HepG2 (cell line): Measurements from ENCODE around the gene TUT4. TPM values are rescaled to one million over a fixed set of nuclear protein-coding genes. Genes with fewer than 3 reads are reported as not detected.

Experiments used
- ATAC-seq: fragments of 200-7000 bp; cut with Tn5 transposase; 3 replicates; pipeline ENCODE4 v1.9.1; 2020; ENCODE audit warnings: mild to moderate bottlenecking, moderate library complexity
- BruUV-seq: library from RNA; stranded (reverse); fragments of 400-500 nt; replicated peaks from 2 replicates; lab custom pipeline; 2021; lab: Mats Ljungman, UMichigan
- CTCF ChIA-PET: fragments of 300-600 bp; formaldehyde crosslinking; extraction: SDS; loops from one replicate; lab custom pipeline; 2021; ENCODE audit warnings: low total read pairs, inconsistent platforms, low intra/inter-chr PET ratio; lab: Yijun Ruan, JAX
- POLR2A ChIA-PET: fragments of 350-600 bp; sonication (Branson Sonifier 250); formaldehyde crosslinking; loops from one replicate; lab custom pipeline; 2020; ENCODE audit warnings: antibody characterized with exemption, inconsistent platforms; lab: Yijun Ruan, JAX
- DNase-seq: peaks from one replicate; pipeline ENCODE4 v3.0.0-alpha.2; 2015; ENCODE audit warnings: low spot score
- FAIRE-seq: peaks from 3 replicates; lab custom pipeline; 2011; peaks lifted over from hg19 to GRCh38; lab: Jason Lieb, UNC
- H2AFZ ChIP-seq: one replicate; pipeline ENCODE4 v1.6.1; 2011; ENCODE audit warnings: low read length, inconsistent platforms
- H3K27ac ChIP-seq: fragments of 300-600 bp; 3 replicates; pipeline ENCODE4 v1.8.0; 2011; ENCODE audit warnings: mixed run types, mild to moderate bottlenecking, mixed read lengths, low read length, inconsistent platforms; ENCODE audit not compliant: insufficient read depth; ENCODE audit errors: extremely low read length
- H3K27me3 ChIP-seq, 2 experiments: fragments of 200-600 bp in 1 of 2; 2 replicates in 1 of 2; 3 replicates in 1 of 2; pipeline versions ENCODE4 v1.6.0 to v1.8.0; 2011; ENCODE audit warnings: low read length in 2 of 2, mild to moderate bottlenecking in 2 of 2, moderate library complexity in 2 of 2, inconsistent platforms in 1 of 2; ENCODE audit not compliant: insufficient read depth in 2 of 2, control insufficient read depth in 1 of 2
- H3K36me3 ChIP-seq, 2 experiments: fragments of 200-600 bp in 1 of 2; replicated peaks in 1 of 2; 2 replicates in 1 of 2; 3 replicates in 1 of 2; pipeline versions ENCODE4 v1.5.1 to v1.8.0; 2011; ENCODE audit warnings: low read length in 2 of 2, inconsistent platforms in 1 of 2; ENCODE audit not compliant: insufficient read depth in 2 of 2, control insufficient read depth in 1 of 2
- H3K4me1 ChIP-seq: 2 replicates; pipeline ENCODE4 v1.5.1; 2012; ENCODE audit warnings: low read length, inconsistent platforms; ENCODE audit not compliant: insufficient read depth
- H3K4me2 ChIP-seq: 2 replicates; pipeline ENCODE4 v1.6.0; 2011; ENCODE audit warnings: low read depth, low read length, inconsistent platforms
- H3K4me3 ChIP-seq, 3 experiments: fragments of 200-600 bp in 1 of 3; sonication (generic), shearing (Covaris generic) in 1 of 3; replicated peaks in 1 of 3; 2 replicates each; pipeline ENCODE4 v1.5.1; 2011 to 2016; ENCODE audit warnings: low read length in 3 of 3, inconsistent platforms in 2 of 3, low read depth in 2 of 3, mild to moderate bottlenecking in 2 of 3, control low read depth in 1 of 3, mixed read lengths in 1 of 3; ENCODE audit not compliant: insufficient read depth in 1 of 3
- H3K79me2 ChIP-seq: one replicate; pipeline ENCODE4 v1.6.1; 2011; ENCODE audit warnings: low read length, inconsistent platforms; ENCODE audit not compliant: insufficient read depth
- H3K9ac ChIP-seq: 2 replicates; pipeline ENCODE4 v1.6.0; 2011; ENCODE audit warnings: mild to moderate bottlenecking, low read depth, low read length, inconsistent platforms; ENCODE audit not compliant: insufficient read depth
- H3K9me3 ChIP-seq: 2 replicates; pipeline ENCODE4 v1.5.1; 2012; ENCODE audit warnings: mild to moderate bottlenecking, low read length
- H4K20me1 ChIP-seq: 2 replicates; pipeline ENCODE4 v1.6.0; 2011; ENCODE audit warnings: inconsistent platforms, mild to moderate bottlenecking, low read length, moderate library complexity; ENCODE audit not compliant: insufficient read depth
- CENPT ChIP-seq: sonication (generic); formaldehyde crosslinking; IDR thresholded peaks from 2 replicates; pipeline ENCODE4 v1.8.0; 2022; ENCODE audit warnings: low read depth, mild to moderate bottlenecking, moderate library complexity, missing genetic modification reagents
- GATAD2A ChIP-seq: IDR thresholded peaks from 2 replicates; pipeline ENCODE4 v1.6.1; 2016
- HNF1B ChIP-seq: sonication (generic); formaldehyde crosslinking; IDR thresholded peaks from 2 replicates; pipeline ENCODE4 v1.5.1; 2020; ENCODE audit warnings: mild to moderate bottlenecking, moderate library complexity, missing genetic modification reagents
- JARID2 ChIP-seq: sonication (generic); formaldehyde crosslinking; IDR thresholded peaks from 2 replicates; pipeline ENCODE4 v1.8.1; 2023; ENCODE audit warnings: missing genetic modification reagents, inconsistent platforms; ENCODE audit not compliant: insufficient replicate concordance
- KLF16 ChIP-seq, 2 experiments: sonication (generic) in 1 of 2; formaldehyde crosslinking in 1 of 2; IDR thresholded peaks; 2 replicates each; pipeline versions ENCODE4 v1.6.1 to v1.8.0; 2016 to 2023; ENCODE audit warnings: missing genetic modification reagents in 2 of 2, missing compliant biosample characterization in 1 of 2
- KLF9 ChIP-seq: IDR thresholded peaks from 2 replicates; pipeline ENCODE4 v1.6.1; 2016; ENCODE audit warnings: low read depth
- MAF1 ChIP-seq: sonication (generic); formaldehyde crosslinking; IDR thresholded peaks from 2 replicates; pipeline ENCODE4 v1.5.0; 2020; ENCODE audit warnings: missing genetic modification reagents, borderline replicate concordance
- MAFF ChIP-seq: IDR thresholded peaks from 2 replicates; pipeline ENCODE4 v1.6.1; 2011; ENCODE audit warnings: low read depth, low read length, improper control_type of control experiment
- MZF1 ChIP-seq: sonication (generic); formaldehyde crosslinking; IDR thresholded peaks from 2 replicates; pipeline ENCODE4 v1.8.1; 2023; ENCODE audit warnings: mild to moderate bottlenecking, missing genetic modification reagents, borderline replicate concordance
- TARDBP ChIP-seq: sonication (generic); formaldehyde crosslinking; IDR thresholded peaks from 2 replicates; pipeline ENCODE4 v1.8.0; 2022; ENCODE audit warnings: mild to moderate bottlenecking, missing genetic modification reagents
- TRAFD1 ChIP-seq: sonication (generic); formaldehyde crosslinking; IDR thresholded peaks from 2 replicates; pipeline ENCODE4 v1.5.1; 2020; ENCODE audit warnings: missing genetic modification reagents, mild to moderate bottlenecking, borderline replicate concordance
- TRIM24 ChIP-seq: sonication (generic); formaldehyde crosslinking; IDR thresholded peaks from 2 replicates; pipeline ENCODE4 v1.8.0; 2022; ENCODE audit warnings: mild to moderate bottlenecking, missing genetic modification reagents
- ZBED4 ChIP-seq: sonication (generic); formaldehyde crosslinking; IDR thresholded peaks from 2 replicates; pipeline ENCODE4 v1.4.0; 2020; ENCODE audit warnings: missing genetic modification reagents, borderline replicate concordance
- ZBTB43 ChIP-seq: sonication (generic); formaldehyde crosslinking; conservative IDR thresholded peaks from 2 replicates; pipeline ENCODE4 v1.4.0; 2020; ENCODE audit warnings: missing genetic modification reagents
- ZNF282 ChIP-seq: fragments of 450-650 bp; IDR thresholded peaks from 2 replicates; pipeline ENCODE4 v1.6.1; 2018; ENCODE audit not compliant: partially characterized antibody
- ZNF569 ChIP-seq: sonication (generic); formaldehyde crosslinking; IDR thresholded peaks from 2 replicates; pipeline ENCODE4 v1.5.0; 2020; ENCODE audit warnings: mild to moderate bottlenecking, missing genetic modification reagents, moderate library complexity, borderline replicate concordance
- WGBS: methylation state at CpG from one replicate; pipeline ENCODE4 v1.1.6; 2017; ENCODE audit warnings: low lambda C conversion rate; 5-methylcytosine and 5-hydroxymethylcytosine counted together
- in situ Hi-C: cut with HindIII; loops from 2 replicates; pipeline ENCODE4 v1.10.0; 2017; ENCODE audit warnings: low pct_unique_long_range_greater_than_20kb; ENCODE audit not compliant: extremely low pct_ligation_motif_present
- intact Hi-C: fragments of 100-400 bp; cut with micrococcal nuclease; formaldehyde crosslinking; loops from one replicate; pipeline ENCODE4 v1.10.0; 2022; ENCODE audit not compliant: unreplicated experiment
- polyA plus RNA-seq, 8 experiments: library from polyadenylated mRNA; depleted of rRNA in 3 of 8; stranded (reverse) in 7 of 8; unstranded in 1 of 8; fragments of >200 nt; fragmentation: Illumina TruSeq in 4 of 8; extraction: Trizol in 4 of 8; gene quantifications; 2 replicates each; pipeline versions ENCODE4 v1.2.1 to v1.2.3, GENCODE V29; 2011 to 2016; ENCODE audit warnings: low read depth in 4 of 8, missing spikeins in 1 of 8, mixed read lengths in 1 of 8; ENCODE audit not compliant: insufficient read depth in 1 of 8
- total RNA-seq, 5 experiments: library from RNA; depleted of rRNA; stranded (reverse); fragments of >200 nt; fragmentation: Illumina TruSeq; extraction: Trizol; gene quantifications; 2 replicates each; pipeline ENCODE4 v1.2.3, GENCODE V29; 2016; ENCODE audit warnings: low read depth in 1 of 5

Gene TUT4
- total and polyA plus RNA-seq, 2 of the 13 experiments (the other 11 are each of a cell fraction or from before 2014, with no cell fraction given), result 44.7 to 53.5 TPM

GRCh38 chr1:52455686-52456085 is 97.2 kb downstream of the TUT4 start:
- 97% methylated on average over 2 of the region's 2 CpGs for WGBS
- ChIA-PET CTCF (no interaction called here), POLR2A (no interaction called here)
- intact Hi-C loops (no loop called here), in situ Hi-C loops (no loop called here)
- Histone ChIP-seq H3K27me3 (no peaks in the 10 kb centered on the region), H3K9ac (no peak overlapping the region), H3K79me2 (no peaks in the 10 kb centered on the region), H3K9me3 (no peaks in the 10 kb centered on the region), H3K4me1 (no peaks in the 10 kb centered on the region), H4K20me1 (no peaks in the 10 kb centered on the region), H3K36me3 (peaks cover 1 to 22% of the 10 kb centered on the region in 2 experiments; a peak in 2 of 5 replicates), H3K4me3 (no peak overlapping the region), H2AFZ (no peak overlapping the region), H3K27ac (no peak overlapping the region), H3K4me2 (no peak overlapping the region)
- no peak for ATAC-seq
- no peak for DNase-seq
- FAIRE-seq, result no peak
- BruUV-seq, result no TSS peak
- TF ChIP-seq MAF1 (CRISPR knock-in tag), result no peak
- no peak for TF ChIP-seq CENPT (CRISPR knock-in tag)
- no peak for TF ChIP-seq ZNF282
- TF ChIP-seq ZBED4 (CRISPR knock-in tag), result no peak
- TF ChIP-seq MAFF, result no peak
- TF ChIP-seq ZNF569, result no peak
- no peak for TF ChIP-seq GATAD2A (CRISPR knock-in tag)
- TF ChIP-seq KLF9, result no peak
- TF ChIP-seq TARDBP (CRISPR knock-in tag), result no peak
- no peak for TF ChIP-seq MZF1 (CRISPR knock-in tag)
- no peak for TF ChIP-seq JARID2 (CRISPR knock-in tag)
- TF ChIP-seq TRIM24, result no peak
- TF ChIP-seq TRAFD1 (CRISPR knock-in tag), result no peak
- TF ChIP-seq ZBTB43, result no peak
- no peak for TF ChIP-seq HNF1B (CRISPR knock-in tag)
- no peak for TF ChIP-seq KLF16 (CRISPR knock-in tag; IDR thresholded peaks at IDR 0.05)
